ENCODE results near the gene GCHFR.

DNA sequence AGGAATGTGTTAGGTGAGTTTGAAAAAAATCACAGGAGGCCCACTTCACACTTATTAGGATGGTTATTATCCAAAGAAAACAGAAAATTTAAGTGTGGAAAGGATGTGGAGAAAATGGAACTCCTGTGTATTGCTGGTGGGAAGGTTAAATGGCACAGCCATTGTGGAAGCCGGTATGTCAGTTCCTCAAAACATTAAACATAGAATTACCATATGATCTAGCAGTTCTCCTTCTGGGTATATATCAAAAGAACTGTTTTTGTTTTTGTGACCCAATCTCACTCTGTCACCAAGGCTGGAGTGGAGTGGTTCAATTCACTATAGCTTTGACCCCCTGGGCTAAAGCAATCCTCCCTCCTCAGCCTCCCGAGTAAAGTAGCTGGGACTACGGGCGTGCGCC lies 32.6 kb downstream of the GCHFR start:
- TF ChIP-seq POLR2A (IDR thresholded peaks at IDR 0.05) (no peak), EP300 (IDR thresholded peaks at IDR 0.05; ENCODE audit: low read depth) (no peak)
- TF ChIP-seq, protein P1, sequence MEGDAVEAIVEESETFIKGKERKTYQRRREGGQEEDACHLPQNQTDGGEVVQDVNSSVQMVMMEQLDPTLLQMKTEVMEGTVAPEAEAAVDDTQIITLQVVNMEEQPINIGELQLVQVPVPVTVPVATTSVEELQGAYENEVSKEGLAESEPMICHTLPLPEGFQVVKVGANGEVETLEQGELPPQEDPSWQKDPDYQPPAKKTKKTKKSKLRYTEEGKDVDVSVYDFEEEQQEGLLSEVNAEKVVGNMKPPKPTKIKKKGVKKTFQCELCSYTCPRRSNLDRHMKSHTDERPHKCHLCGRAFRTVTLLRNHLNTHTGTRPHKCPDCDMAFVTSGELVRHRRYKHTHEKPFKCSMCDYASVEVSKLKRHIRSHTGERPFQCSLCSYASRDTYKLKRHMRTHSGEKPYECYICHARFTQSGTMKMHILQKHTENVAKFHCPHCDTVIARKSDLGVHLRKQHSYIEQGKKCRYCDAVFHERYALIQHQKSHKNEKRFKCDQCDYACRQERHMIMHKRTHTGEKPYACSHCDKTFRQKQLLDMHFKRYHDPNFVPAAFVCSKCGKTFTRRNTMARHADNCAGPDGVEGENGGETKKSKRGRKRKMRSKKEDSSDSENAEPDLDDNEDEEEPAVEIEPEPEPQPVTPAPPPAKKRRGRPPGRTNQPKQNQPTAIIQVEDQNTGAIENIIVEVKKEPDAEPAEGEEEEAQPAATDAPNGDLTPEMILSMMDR (IDR thresholded peaks at IDR 0.05): no peak

Measured in transverse colon (tissue), 3 donors.